ENCODE results near the gene SCLT1. TPM values are rescaled to one million over a fixed set of nuclear protein-coding genes. Genes with fewer than 3 reads are reported as not detected.
"Not testable (repeated sequence)": the region's sequence is repeated elsewhere in the genome, so short reads cannot be mapped to it uniquely, and the experiment has no call there.

SCLT1 gene
- total RNA-seq, 2 donors from 2014 or later, result 19.5 to 21.2 TPM

- Mint-ChIP-seq H3K27me3 (no peaks in the 10 kb centered on the region), H3K36me3 (ENCODE audit: low read depth) (peaks cover 4% of the 10 kb centered on the region), H3K27ac (no peak overlapping the region), H3K4me3 (no peak overlapping the region), H3K4me1 (peaks cover 10% of the 10 kb centered on the region)
- H3K9me3 ChIP-seq (ENCODE audit: control insufficient read depth, low read length, poor library complexity, severe bottlenecking), result no peaks in the 10 kb centered on the region
- no peak for ATAC-seq
- no peak for DNase-seq
Observed at GRCh38 chr4:129098531-129099001, 5.2 kb upstream of the SCLT1 start.

GRCh38 chr4:129095811-129096454, 2.6 kb upstream of the SCLT1 start, which contains the start of gene C4orf33:
Gene C4orf33, plus strand, starts transcription at chr4:129096152. Its CDS starts 6,459 bp downstream, at chr4:129102611.
- DNase-seq (peak; percentile 40 to 45 (median 44)), ATAC-seq (peak; percentile 44)
- Mint-ChIP-seq H3K4me3 (peak within 1 kb of the TSS; percentile 93), H3K27ac (peak within 1 kb of the TSS; percentile 89), H3K36me3 (ENCODE audit: low read depth) (no peaks in the 10 kb centered on the region), H3K27me3 (no peaks in the 10 kb centered on the region), H3K4me1 (peaks cover 12% of the 10 kb centered on the region)
- H3K9me3 ChIP-seq (ENCODE audit: control insufficient read depth, low read length, poor library complexity, severe bottlenecking), result no peaks in the 10 kb centered on the region

- H3K9me3 ChIP-seq (ENCODE audit: control insufficient read depth, low read length, poor library complexity, severe bottlenecking), result no peaks in the 10 kb centered on the region
- DNase-seq (no peak), ATAC-seq (no peak)
- H3K4me3 Mint-ChIP-seq, result no peak overlapping the region
- H3K4me1 Mint-ChIP-seq, result peaks cover 15% of the 10 kb centered on the region
- H3K27ac Mint-ChIP-seq, result no peak overlapping the region
- no peaks in the 10 kb centered on the region for H3K36me3 Mint-ChIP-seq (ENCODE audit: low read depth)
- H3K27me3 Mint-ChIP-seq, result no peaks in the 10 kb centered on the region
Observed at GRCh38 chr4:129094347-129094746, 1.0 kb upstream of the SCLT1 start.

- no peaks in the 10 kb centered on the region for H3K27me3 Mint-ChIP-seq
- DNase-seq (no peak), ATAC-seq (no peak)
- no peaks in the 10 kb centered on the region for H3K9me3 ChIP-seq (ENCODE audit: control insufficient read depth, low read length, poor library complexity, severe bottlenecking)
- H3K4me3 Mint-ChIP-seq, result no peak overlapping the region
- H3K4me1 Mint-ChIP-seq, result peaks cover 24% of the 10 kb centered on the region
- H3K36me3 Mint-ChIP-seq (ENCODE audit: low read depth), result no peaks in the 10 kb centered on the region
- H3K27ac Mint-ChIP-seq, result no peak overlapping the region
Observed at GRCh38 chr4:129092631-129093190, 628 bp downstream of the SCLT1 start.

- H3K27me3 Mint-ChIP-seq, result no peaks in the 10 kb centered on the region
- no peak for ATAC-seq
- peaks cover 23% of the 10 kb centered on the region for H3K4me1 Mint-ChIP-seq
- no peaks in the 10 kb centered on the region for H3K36me3 Mint-ChIP-seq (ENCODE audit: low read depth)
- H3K27ac Mint-ChIP-seq, result peak overlapping the region; percentile 78
- no peaks in the 10 kb centered on the region for H3K9me3 ChIP-seq (ENCODE audit: control insufficient read depth, low read length, poor library complexity, severe bottlenecking)
- no peak for DNase-seq
- H3K4me3 Mint-ChIP-seq, result no peak overlapping the region
Observed at GRCh38 chr4:129087516-129087915, 5.8 kb downstream of the SCLT1 start.

- no peak overlapping the region for H3K27ac Mint-ChIP-seq
- H3K4me3 Mint-ChIP-seq, result no peak overlapping the region
- no peaks in the 10 kb centered on the region for H3K27me3 Mint-ChIP-seq
- DNase-seq, result no peak
- no peaks in the 10 kb centered on the region for H3K9me3 ChIP-seq (ENCODE audit: control insufficient read depth, low read length, poor library complexity, severe bottlenecking)
- H3K36me3 Mint-ChIP-seq (ENCODE audit: low read depth), result peaks cover 7% of the 10 kb centered on the region
- peaks cover 23% of the 10 kb centered on the region for H3K4me1 Mint-ChIP-seq
- no peak for ATAC-seq
Observed at GRCh38 chr4:129085472-129085871, 7.9 kb downstream of the SCLT1 start.

- H3K27ac Mint-ChIP-seq, result no peak overlapping the region
- ATAC-seq, result no peak
Observed at GRCh38 chr4:129082302-129082701, 11.0 kb downstream of the SCLT1 start.

GRCh38 chr4:129080129-129080528, 13.2 kb downstream of the SCLT1 start:
- Mint-ChIP-seq H3K27ac (no peak overlapping the region), H3K27me3 (no peaks in the 10 kb centered on the region), H3K36me3 (ENCODE audit: low read depth) (peaks cover 13% of the 10 kb centered on the region), H3K4me3 (no peak overlapping the region), H3K4me1 (peaks cover 7% of the 10 kb centered on the region)
- DNase-seq (no peak), ATAC-seq (no peak)
- no peaks in the 10 kb centered on the region for H3K9me3 ChIP-seq (ENCODE audit: control insufficient read depth, low read length, poor library complexity, severe bottlenecking)

More at GRCh38 chr4:129082302-129082701, 11.0 kb downstream of the SCLT1 start:
- no peaks in the 10 kb centered on the region for H3K9me3 ChIP-seq (ENCODE audit: control insufficient read depth, low read length, poor library complexity, severe bottlenecking)
- H3K4me1 Mint-ChIP-seq, result peaks cover 14% of the 10 kb centered on the region
- peaks cover 12% of the 10 kb centered on the region for H3K36me3 Mint-ChIP-seq (ENCODE audit: low read depth)
- H3K4me3 Mint-ChIP-seq, result no peak overlapping the region
- no peak for DNase-seq
- no peaks in the 10 kb centered on the region for H3K27me3 Mint-ChIP-seq

GRCh38 chr4:129077326-129077725, 16.0 kb downstream of the SCLT1 start:
- H3K27me3 Mint-ChIP-seq, result no peaks in the 10 kb centered on the region
- no peak overlapping the region for H3K4me3 Mint-ChIP-seq
- H3K4me1 Mint-ChIP-seq, result peaks cover 6% of the 10 kb centered on the region
- peaks cover 15% of the 10 kb centered on the region for H3K36me3 Mint-ChIP-seq (ENCODE audit: low read depth)
- no peaks in the 10 kb centered on the region for H3K9me3 ChIP-seq (ENCODE audit: control insufficient read depth, low read length, poor library complexity, severe bottlenecking)
- ATAC-seq (no peak), DNase-seq (no peak)
- H3K27ac Mint-ChIP-seq, result no peak overlapping the region

GRCh38 chr4:129069537-129069936, 23.8 kb downstream of the SCLT1 start:
- not testable (repeated sequence) for ATAC-seq; H3K27ac Mint-ChIP-seq; H3K9me3 ChIP-seq (ENCODE audit: control insufficient read depth, low read length, poor library complexity, severe bottlenecking); H3K4me3 Mint-ChIP-seq; H3K4me1 Mint-ChIP-seq; DNase-seq; H3K27me3 Mint-ChIP-seq; H3K36me3 Mint-ChIP-seq (ENCODE audit: low read depth)

- H3K4me3 Mint-ChIP-seq, result no peak overlapping the region
- no peak overlapping the region for H3K27ac Mint-ChIP-seq
- DNase-seq, result no peak
- H3K9me3 ChIP-seq (ENCODE audit: control insufficient read depth, low read length, poor library complexity, severe bottlenecking), result peaks cover 15% of the 10 kb centered on the region
- no peaks in the 10 kb centered on the region for H3K4me1 Mint-ChIP-seq
- ATAC-seq, result no peak
- no peaks in the 10 kb centered on the region for H3K27me3 Mint-ChIP-seq
- no peaks in the 10 kb centered on the region for H3K36me3 Mint-ChIP-seq (ENCODE audit: low read depth)
Observed at GRCh38 chr4:129064717-129065116, 28.6 kb downstream of the SCLT1 start.

GRCh38 chr4:129063640-129064039, 29.7 kb downstream of the SCLT1 start:
- DNase-seq, result no peak
- no peaks in the 10 kb centered on the region for H3K27me3 Mint-ChIP-seq
- peaks cover 20% of the 10 kb centered on the region for H3K9me3 ChIP-seq (ENCODE audit: control insufficient read depth, low read length, poor library complexity, severe bottlenecking)
- no peaks in the 10 kb centered on the region for H3K36me3 Mint-ChIP-seq (ENCODE audit: low read depth)
- no peak overlapping the region for H3K4me3 Mint-ChIP-seq
- no peak overlapping the region for H3K27ac Mint-ChIP-seq
- no peak for ATAC-seq
- no peaks in the 10 kb centered on the region for H3K4me1 Mint-ChIP-seq

- H3K4me3 Mint-ChIP-seq, result no peak overlapping the region
- H3K27ac Mint-ChIP-seq, result no peak overlapping the region
- H3K27me3 Mint-ChIP-seq, result no peaks in the 10 kb centered on the region
- H3K9me3 ChIP-seq (ENCODE audit: control insufficient read depth, low read length, poor library complexity, severe bottlenecking), result peaks cover 20% of the 10 kb centered on the region
- DNase-seq (no peak), ATAC-seq (no peak)
- no peaks in the 10 kb centered on the region for H3K4me1 Mint-ChIP-seq
- H3K36me3 Mint-ChIP-seq (ENCODE audit: low read depth), result no peaks in the 10 kb centered on the region
Observed at GRCh38 chr4:129062580-129062979, 30.8 kb downstream of the SCLT1 start.

- ATAC-seq, result no peak
- Mint-ChIP-seq H3K4me1 (no peaks in the 10 kb centered on the region), H3K27ac (no peak overlapping the region), H3K4me3 (no peak overlapping the region), H3K36me3 (ENCODE audit: low read depth) (no peaks in the 10 kb centered on the region), H3K27me3 (no peaks in the 10 kb centered on the region)
- peaks cover 20% of the 10 kb centered on the region for H3K9me3 ChIP-seq (ENCODE audit: control insufficient read depth, low read length, poor library complexity, severe bottlenecking)
- no peak for DNase-seq
Observed at GRCh38 chr4:129059028-129059427, 34.3 kb downstream of the SCLT1 start.

Measured in T-helper 17 cell (primary cell).